Dendritic cell treated with granulocyte-macrophage colony-stimulating factor and Interleukin-4, amounts not matched to agents 40 ng/mL and 50 ng/mL, for 4 days (primary cell): ENCODE measurements around the gene BTNL3.
"Not testable (repeated sequence)": the region's sequence is repeated elsewhere in the genome, so short reads cannot be mapped to it uniquely, and the experiment has no call there.

Source experiments
- H3K27ac Mint-ChIP-seq: one replicate; pipeline ENCODE4 v1.8.0; 2022; ENCODE audit warnings: mild to moderate bottlenecking, mixed read lengths
- H3K27me3 Mint-ChIP-seq: one replicate; pipeline ENCODE4 v1.8.0; 2022; ENCODE audit warnings: mild to moderate bottlenecking, mixed read lengths
- H3K36me3 Mint-ChIP-seq: one replicate; pipeline ENCODE4 v1.8.0; 2022; ENCODE audit warnings: low read depth, mixed read lengths
- H3K4me1 Mint-ChIP-seq: one replicate; pipeline ENCODE4 v1.8.0; 2022; ENCODE audit warnings: low read depth, mixed read lengths
- H3K4me3 Mint-ChIP-seq: one replicate; pipeline ENCODE4 v1.8.0; 2022; ENCODE audit warnings: mild to moderate bottlenecking, moderate library complexity, mixed read lengths
- H3K9me3 Mint-ChIP-seq: one replicate; pipeline ENCODE4 v1.8.0; 2022; ENCODE audit warnings: mixed read lengths
- intact Hi-C: fragments of 100-400 bp; cut with micrococcal nuclease; formaldehyde crosslinking; loops from one replicate; pipeline ENCODE4 v1.15.0; 2022

BTNL3 gene

DNA sequence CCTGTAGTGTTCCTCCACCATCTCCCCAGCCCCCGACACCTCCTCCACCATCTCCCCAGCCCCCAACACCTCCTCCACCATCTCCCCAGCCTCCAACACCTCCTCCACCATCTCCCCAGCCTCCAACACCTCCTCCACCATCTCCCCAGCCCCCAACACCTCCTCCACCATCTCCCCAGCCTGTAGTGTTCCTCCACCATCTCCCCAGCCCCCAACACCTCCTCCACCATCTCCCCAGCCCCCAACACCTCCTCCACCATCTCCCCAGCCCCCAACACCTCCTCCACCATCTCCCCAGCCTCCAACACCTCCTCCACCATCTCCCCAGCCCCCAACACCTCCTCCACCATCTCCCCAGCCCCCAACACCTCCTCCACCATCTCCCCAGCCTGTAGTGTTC lies 57.2 kb downstream of the BTNL3 start:
- H3K4me3 Mint-ChIP-seq, intact Hi-C loops, H3K36me3 Mint-ChIP-seq, H3K9me3 Mint-ChIP-seq, H3K27ac Mint-ChIP-seq, H3K4me1 Mint-ChIP-seq: not testable (repeated sequence)
- peaks cover 37% of the 10 kb centered on the region for H3K27me3 Mint-ChIP-seq

- Mint-ChIP-seq H3K36me3 (no peaks in the 10 kb centered on the region), H3K27ac (no peak overlapping the region), H3K4me1 (peaks cover 4% of the 10 kb centered on the region), H3K4me3 (no peak overlapping the region), H3K27me3 (peaks cover 41% of the 10 kb centered on the region), H3K9me3 (no peaks in the 10 kb centered on the region)
- intact Hi-C loops, result no loop called here
Observed at GRCh38 chr5:181047288-181047687, 58.6 kb downstream of the BTNL3 start.

- intact Hi-C loops, result no loop called here
- H3K4me3 Mint-ChIP-seq, result no peak overlapping the region
- peaks cover 43% of the 10 kb centered on the region for H3K27me3 Mint-ChIP-seq
- H3K27ac Mint-ChIP-seq, result no peak overlapping the region
- H3K36me3 Mint-ChIP-seq, result no peaks in the 10 kb centered on the region
- H3K4me1 Mint-ChIP-seq, result peaks cover 6% of the 10 kb centered on the region
- no peaks in the 10 kb centered on the region for H3K9me3 Mint-ChIP-seq
Observed at GRCh38 chr5:181047921-181048320, 59.3 kb downstream of the BTNL3 start.

DNA sequence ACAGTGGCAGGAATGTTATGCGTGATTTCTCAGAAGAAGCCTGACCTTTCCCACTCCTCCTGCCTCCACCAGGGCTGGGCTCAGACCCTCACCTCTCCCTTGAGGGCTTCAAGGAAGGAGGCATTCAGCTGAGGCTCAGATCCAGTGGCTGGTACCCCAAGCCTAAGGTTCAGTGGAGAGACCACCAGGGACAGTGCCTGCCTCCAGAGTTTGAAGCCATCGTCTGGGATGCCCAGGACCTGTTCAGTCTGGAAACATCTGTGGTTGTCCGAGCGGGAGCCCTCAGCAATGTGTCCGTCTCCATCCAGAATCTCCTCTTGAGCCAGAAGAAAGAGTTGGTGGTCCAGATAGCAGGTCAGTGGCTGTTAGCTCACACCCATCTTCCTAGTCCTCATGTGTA lies 61.4 kb downstream of the BTNL3 start:
- no peak overlapping the region for H3K27ac Mint-ChIP-seq
- H3K36me3 Mint-ChIP-seq, result no peaks in the 10 kb centered on the region
- H3K9me3 Mint-ChIP-seq, result no peaks in the 10 kb centered on the region
- H3K4me1 Mint-ChIP-seq, result peaks cover 21% of the 10 kb centered on the region
- intact Hi-C loops, result no loop called here
- peaks cover 60% of the 10 kb centered on the region for H3K27me3 Mint-ChIP-seq
- no peak overlapping the region for H3K4me3 Mint-ChIP-seq

- no peak overlapping the region for H3K27ac Mint-ChIP-seq
- H3K27me3 Mint-ChIP-seq, result peaks cover 79% of the 10 kb centered on the region
- H3K36me3 Mint-ChIP-seq, result no peaks in the 10 kb centered on the region
- peak overlapping the region; percentile 38 for H3K4me3 Mint-ChIP-seq
- intact Hi-C loops, result no loop called here
- H3K4me1 Mint-ChIP-seq, result peaks cover 21% of the 10 kb centered on the region
- H3K9me3 Mint-ChIP-seq, result no peaks in the 10 kb centered on the region
Observed at GRCh38 chr5:181051841-181052671, 63.4 kb downstream of the BTNL3 start.

- H3K27ac Mint-ChIP-seq, result no peak overlapping the region
Observed at GRCh38 chr5:181052672-181053487, 64.2 kb downstream of the BTNL3 start.

GRCh38 chr5:181053488-181054121 lies 65.0 kb downstream of the BTNL3 start:
- Mint-ChIP-seq H3K9me3 (no peaks in the 10 kb centered on the region), H3K4me1 (peaks cover 21% of the 10 kb centered on the region), H3K27me3 (peaks cover 87% of the 10 kb centered on the region), H3K27ac (no peak overlapping the region), H3K4me3 (peak overlapping the region; percentile 34), H3K36me3 (no peaks in the 10 kb centered on the region)
- intact Hi-C loops, result no loop called here

More at GRCh38 chr5:181052672-181053487, 64.2 kb downstream of the BTNL3 start:
- Mint-ChIP-seq H3K4me3 (peak overlapping the region; percentile 38), H3K9me3 (no peaks in the 10 kb centered on the region), H3K4me1 (peaks cover 21% of the 10 kb centered on the region), H3K36me3 (no peaks in the 10 kb centered on the region), H3K27me3 (peaks cover 82% of the 10 kb centered on the region)
- intact Hi-C loops, result no loop called here

DNA sequence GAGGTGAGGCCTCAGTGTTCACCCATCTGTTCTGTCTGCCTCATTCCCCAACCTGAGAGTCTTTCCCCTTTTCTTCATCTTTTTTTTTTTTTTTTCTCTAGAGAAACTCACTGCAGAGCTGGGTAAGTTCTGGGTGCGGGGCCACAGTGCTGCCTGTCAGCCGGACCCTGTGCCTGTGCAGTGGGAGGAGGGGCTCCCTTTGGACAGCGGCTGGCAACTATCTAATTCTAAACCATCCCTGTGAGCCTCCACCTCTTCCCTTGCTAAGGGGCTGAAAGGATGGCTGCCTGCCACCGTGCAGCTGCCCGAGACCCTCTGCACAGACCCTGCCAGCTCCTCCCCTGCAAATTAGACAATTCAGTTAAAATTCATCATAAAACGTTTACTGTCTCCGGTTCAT lies 65.5 kb downstream of the BTNL3 start:
- H3K36me3 Mint-ChIP-seq, result no peaks in the 10 kb centered on the region
- peaks cover 90% of the 10 kb centered on the region for H3K27me3 Mint-ChIP-seq
- H3K4me1 Mint-ChIP-seq, result peaks cover 21% of the 10 kb centered on the region
- no peak overlapping the region for H3K4me3 Mint-ChIP-seq
- H3K27ac Mint-ChIP-seq, result no peak overlapping the region
- no peaks in the 10 kb centered on the region for H3K9me3 Mint-ChIP-seq
- intact Hi-C loops, result no loop called here

GRCh38 chr5:181054871-181055459 lies 66.3 kb downstream of the BTNL3 start:
- H3K4me1 Mint-ChIP-seq, result peaks cover 21% of the 10 kb centered on the region
- H3K27ac Mint-ChIP-seq, result no peak overlapping the region
- H3K9me3 Mint-ChIP-seq, result no peaks in the 10 kb centered on the region
- intact Hi-C loops, result no loop called here
- no peaks in the 10 kb centered on the region for H3K36me3 Mint-ChIP-seq
- H3K4me3 Mint-ChIP-seq, result no peak overlapping the region
- H3K27me3 Mint-ChIP-seq, result peaks cover 90% of the 10 kb centered on the region
